Gastrocnemius medialis (tissue), 4 donors: ENCODE data around the gene GCN1.

Experiments
- POLR2A ChIP-seq, 2 donors: fragments of 450-650 bp; IDR thresholded peaks; one replicate each; pipeline ENCODE4 v1.6.1; 2017; ENCODE audit warnings: antibody characterized with exemption in 2 of 2, mild to moderate bottlenecking in 2 of 2, moderate library complexity in 2 of 2
- TF ChIP-seq, protein P1 (sequence below), 5 experiments: fragments of 450-650 bp in 3 of 5; fragments of 200-600 bp in 2 of 5; sonication (generic) in 2 of 5; IDR thresholded peaks in 4 of 5; conservative IDR thresholded peaks in 1 of 5; 1 replicate in 4 of 5; 2 replicates in 1 of 5; pipeline ENCODE4 v1.5.1; 2016 to 2019; ENCODE audit warnings: antibody characterized with exemption in 5 of 5, mild to moderate bottlenecking in 3 of 5, moderate library complexity in 3 of 5

DNA sequence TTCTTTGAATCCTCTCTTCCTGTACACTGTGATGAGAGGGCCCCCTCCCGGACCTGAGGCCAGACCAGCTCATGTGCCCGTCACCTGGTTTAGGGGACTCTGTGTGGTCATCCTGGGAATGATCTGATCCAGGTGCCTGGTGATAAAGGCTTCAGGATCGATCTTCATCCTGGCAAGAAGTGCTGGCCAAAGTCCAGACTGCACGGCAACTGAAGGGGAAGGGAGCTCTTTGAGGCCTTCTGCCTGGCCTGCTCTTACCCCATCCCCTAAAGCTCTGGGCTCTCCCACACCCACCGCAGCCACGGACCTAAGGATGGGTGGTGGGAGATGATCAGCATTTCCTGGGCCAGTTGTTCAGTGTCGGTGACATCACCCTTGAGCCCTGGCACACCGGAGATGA is 31.8 kb downstream of the GCN1 start:
- TF ChIP-seq POLR2A (IDR thresholded peaks at IDR 0.05), result no peak
- TF ChIP-seq, protein P1, sequence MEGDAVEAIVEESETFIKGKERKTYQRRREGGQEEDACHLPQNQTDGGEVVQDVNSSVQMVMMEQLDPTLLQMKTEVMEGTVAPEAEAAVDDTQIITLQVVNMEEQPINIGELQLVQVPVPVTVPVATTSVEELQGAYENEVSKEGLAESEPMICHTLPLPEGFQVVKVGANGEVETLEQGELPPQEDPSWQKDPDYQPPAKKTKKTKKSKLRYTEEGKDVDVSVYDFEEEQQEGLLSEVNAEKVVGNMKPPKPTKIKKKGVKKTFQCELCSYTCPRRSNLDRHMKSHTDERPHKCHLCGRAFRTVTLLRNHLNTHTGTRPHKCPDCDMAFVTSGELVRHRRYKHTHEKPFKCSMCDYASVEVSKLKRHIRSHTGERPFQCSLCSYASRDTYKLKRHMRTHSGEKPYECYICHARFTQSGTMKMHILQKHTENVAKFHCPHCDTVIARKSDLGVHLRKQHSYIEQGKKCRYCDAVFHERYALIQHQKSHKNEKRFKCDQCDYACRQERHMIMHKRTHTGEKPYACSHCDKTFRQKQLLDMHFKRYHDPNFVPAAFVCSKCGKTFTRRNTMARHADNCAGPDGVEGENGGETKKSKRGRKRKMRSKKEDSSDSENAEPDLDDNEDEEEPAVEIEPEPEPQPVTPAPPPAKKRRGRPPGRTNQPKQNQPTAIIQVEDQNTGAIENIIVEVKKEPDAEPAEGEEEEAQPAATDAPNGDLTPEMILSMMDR (IDR thresholded peaks at IDR 0.05 in 4 of 5, conservative IDR thresholded peaks at IDR 0.05 in 1 of 5), result no peak
